PFSK-1 (cell line): ENCODE measurements around the gene SURF2.

Experiments
- POLR2AphosphoS5 ChIP-seq: IDR thresholded peaks from 2 replicates; pipeline ENCODE4 v1.6.1; 2012; ENCODE audit warnings: low read depth, mild to moderate bottlenecking, control low read depth, low read length, moderate library complexity
- SIN3A ChIP-seq: IDR thresholded peaks from 2 replicates; pipeline ENCODE4 v1.6.1; 2012; ENCODE audit warnings: mild to moderate bottlenecking, low read length, moderate library complexity, borderline replicate concordance; ENCODE audit not compliant: insufficient read depth

DNA sequence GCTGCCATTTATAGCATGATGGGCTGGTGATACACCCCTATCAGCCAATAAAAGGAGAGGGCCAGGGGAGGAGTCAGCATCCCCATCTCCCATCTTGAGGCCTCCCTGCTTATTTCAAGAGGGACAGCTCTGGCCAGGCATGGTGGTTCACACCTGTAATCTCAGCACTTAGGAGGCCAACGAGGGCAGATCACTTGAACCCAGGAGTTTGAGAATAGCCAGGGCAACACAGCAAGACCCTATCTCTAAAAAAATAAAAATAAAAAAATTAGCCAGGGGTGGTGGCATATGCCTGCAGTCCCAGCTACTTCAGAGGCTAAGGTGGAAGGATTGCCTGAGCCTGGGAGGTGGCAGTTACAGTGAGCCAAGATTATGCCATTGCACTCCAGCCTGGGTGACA is 51.7 kb downstream of the SURF2 start:
- no peak for TF ChIP-seq SIN3A
- TF ChIP-seq POLR2AphosphoS5: no peak
